ENCODE data around the gene MMP17. TPM values are rescaled to one million over a fixed set of nuclear protein-coding genes. Genes with fewer than 3 reads are reported as not detected.

Gene MMP17
- total RNA-seq, 2 donors from 2014 or later = 1.7 to 2.4 TPM

DNA sequence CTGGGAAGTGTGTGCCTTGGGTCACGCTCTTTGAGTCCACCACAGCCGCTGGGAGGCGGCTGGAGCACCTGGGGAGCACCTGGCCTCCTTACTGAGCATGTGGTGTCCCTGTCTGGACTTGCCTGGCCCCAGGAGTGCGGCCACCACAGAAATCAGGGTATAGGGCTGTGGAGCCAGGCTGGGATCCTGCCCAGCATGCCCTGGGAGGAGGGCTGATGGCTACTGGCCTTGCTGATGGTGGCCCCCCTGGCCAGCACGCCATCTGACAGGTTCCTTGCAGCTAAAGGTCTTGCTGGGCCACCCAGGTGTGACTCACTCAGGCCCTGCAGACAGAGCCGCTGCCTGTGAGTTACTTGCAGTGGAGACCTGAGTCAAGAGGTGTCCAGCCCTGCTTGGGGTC, 72.2 kb downstream of the MMP17 start:
- DNase-seq (no peak), ATAC-seq (no peak)
- intact Hi-C loops (cut with DNase I) = no loop called here

Other genes with a start within 250 kb of the MMP17 start
- 10 to 100 TPM; 19.2 to 24.9 TPM for gene SFSWAP, start 117.3 kb upstream of the MMP17 start, total RNA-seq
- gene ULK1, start 66.2 kb downstream of the MMP17 start, total RNA-seq = 10 to 100 TPM; 27.6 to 34.5 TPM
- 10 to 100 TPM in 1 of 2 donors, 1 to 10 TPM in 1; 7.7 to 19.2 TPM for gene PUS1, start 100.9 kb downstream of the MMP17 start, total RNA-seq
- gene EP400, start 121.5 kb downstream of the MMP17 start, total RNA-seq = 10 to 100 TPM; 15.7 to 21.1 TPM

Data from left cardiac atrium (tissue), 4 donors.